ENCODE results near the gene KLK15. TPM values are rescaled to one million over a fixed set of nuclear protein-coding genes. Genes with fewer than 3 reads are reported as not detected.

Gene KLK15
- total RNA-seq, 1 donor from 2014 or later, result not detected

GRCh38 chr19:50870417-50871089 lies 37.2 kb upstream of the KLK15 start:
- peaks cover 0 to 3% (median 0%) of the 10 kb centered on the region in 3 donors for H3K9me3 ChIP-seq (ENCODE audit: control insufficient read depth in 3 of 3, low read length in 3 of 3)
- no peak overlapping the region for H3K9ac ChIP-seq (ENCODE audit: low read depth in 1 of 3, low read length in 3 of 3)
- no peak overlapping the region for H3K4me3 ChIP-seq (ENCODE audit: low read length in 3 of 3)
- no peaks in the 10 kb centered on the region for H3K36me3 ChIP-seq (ENCODE audit: control insufficient read depth in 3 of 3, insufficient read depth in 3 of 3, low read length in 3 of 3)
- H3K27me3 ChIP-seq (ENCODE audit: control insufficient read depth in 3 of 3, insufficient read depth in 3 of 3, low read length in 3 of 3), result peaks cover 11 to 34% (median 22%) of the 10 kb centered on the region in 3 donors
- no peak overlapping the region for H3K27ac ChIP-seq (ENCODE audit: low read depth, low read length)
- H3K4me1 ChIP-seq (ENCODE audit: control insufficient read depth in 3 of 3, insufficient read depth in 3 of 3, low read length in 3 of 3), result no peaks in the 10 kb centered on the region

DNA sequence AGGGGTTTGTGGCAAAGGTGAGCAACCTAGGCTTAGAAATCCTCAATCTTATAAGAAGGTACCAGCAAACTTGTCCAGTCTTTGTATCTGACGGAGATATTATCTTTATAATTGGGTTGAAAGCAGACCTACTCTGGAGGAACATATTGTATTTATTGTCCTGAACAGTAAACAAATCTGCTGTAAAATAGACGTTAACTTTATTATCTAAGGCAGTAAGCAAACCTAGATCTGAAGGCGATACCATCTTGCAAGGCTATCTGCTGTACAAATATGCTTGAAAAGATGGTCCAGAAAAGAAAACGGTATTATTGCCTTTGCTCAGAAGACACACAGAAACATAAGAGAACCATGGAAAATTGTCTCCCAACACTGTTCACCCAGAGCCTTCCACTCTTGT lies 36.1 kb upstream of the KLK15 start:
- no peak overlapping the region for H3K4me3 ChIP-seq (ENCODE audit: low read length in 3 of 3)
- peaks cover 5 to 25% (median 14%) of the 10 kb centered on the region in 3 donors for H3K27me3 ChIP-seq (ENCODE audit: control insufficient read depth in 3 of 3, insufficient read depth in 3 of 3, low read length in 3 of 3)
- H3K4me1 ChIP-seq (ENCODE audit: control insufficient read depth in 3 of 3, insufficient read depth in 3 of 3, low read length in 3 of 3), result no peaks in the 10 kb centered on the region
- peaks cover 0 to 3% (median 0%) of the 10 kb centered on the region in 3 donors for H3K9me3 ChIP-seq (ENCODE audit: control insufficient read depth in 3 of 3, low read length in 3 of 3)
- H3K9ac ChIP-seq (ENCODE audit: low read depth in 1 of 3, low read length in 3 of 3), result no peak overlapping the region
- no peak overlapping the region for H3K27ac ChIP-seq (ENCODE audit: low read depth, low read length)
- no peaks in the 10 kb centered on the region for H3K36me3 ChIP-seq (ENCODE audit: control insufficient read depth in 3 of 3, insufficient read depth in 3 of 3, low read length in 3 of 3)

DNA sequence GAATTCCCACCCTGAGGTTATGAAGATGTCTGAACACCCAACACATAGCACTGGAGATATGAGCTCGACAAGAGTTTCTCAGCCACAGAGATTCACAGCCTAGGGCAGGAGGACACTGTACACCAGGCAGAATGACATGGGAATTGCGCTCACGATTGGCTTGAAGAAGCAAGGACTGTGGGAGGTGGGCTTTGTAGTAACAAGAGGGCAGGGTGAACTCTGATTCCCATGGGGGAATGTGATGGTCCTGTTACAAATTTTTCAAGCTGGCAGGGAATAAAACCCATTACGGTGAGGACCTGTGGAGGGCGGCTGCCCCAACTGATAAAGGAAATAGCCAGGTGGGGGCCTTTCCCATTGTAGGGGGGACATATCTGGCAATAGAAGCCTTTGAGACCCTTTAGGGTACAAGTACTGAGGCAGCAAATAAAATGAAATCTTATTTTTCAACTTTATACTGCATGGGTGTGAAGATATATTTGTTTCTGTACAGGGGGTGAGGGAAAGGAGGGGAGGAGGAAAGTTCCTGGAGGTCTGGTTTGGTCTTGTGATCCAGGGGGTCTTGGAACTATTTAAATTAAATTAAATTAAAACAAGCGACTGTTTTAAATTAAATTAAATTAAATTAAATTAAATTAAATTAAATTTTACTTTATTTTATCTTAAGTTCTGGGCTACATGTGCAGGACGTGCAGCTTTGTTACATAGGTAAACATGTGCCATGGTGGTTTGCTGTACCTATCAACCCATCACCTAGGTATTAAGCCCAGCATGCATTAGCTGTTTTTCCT lies 28.3 kb upstream of the KLK15 start:
- Histone ChIP-seq H3K9me3 (ENCODE audit: control insufficient read depth in 3 of 3, low read length in 3 of 3) (peaks cover 0 to 6% (median 0%) of the 10 kb centered on the region in 3 donors), H3K4me1 (ENCODE audit: control insufficient read depth in 3 of 3, insufficient read depth in 3 of 3, low read length in 3 of 3) (no peaks in the 10 kb centered on the region), H3K27me3 (ENCODE audit: control insufficient read depth in 3 of 3, insufficient read depth in 3 of 3, low read length in 3 of 3) (peaks cover 11 to 27% (median 16%) of the 10 kb centered on the region in 3 donors), H3K9ac (ENCODE audit: low read depth in 1 of 3, low read length in 3 of 3) (no peak overlapping the region), H3K36me3 (ENCODE audit: control insufficient read depth in 3 of 3, insufficient read depth in 3 of 3, low read length in 3 of 3) (no peaks in the 10 kb centered on the region), H3K27ac (ENCODE audit: low read depth, low read length) (no peak overlapping the region), H3K4me3 (ENCODE audit: low read length in 3 of 3) (no peak overlapping the region)

- H3K9me3 ChIP-seq (ENCODE audit: control insufficient read depth in 3 of 3, low read length in 3 of 3), result peaks cover 0 to 6% (median 0%) of the 10 kb centered on the region in 3 donors
- H3K9ac ChIP-seq (ENCODE audit: low read depth in 1 of 3, low read length in 3 of 3), result no peak overlapping the region
- H3K36me3 ChIP-seq (ENCODE audit: control insufficient read depth in 3 of 3, insufficient read depth in 3 of 3, low read length in 3 of 3), result no peaks in the 10 kb centered on the region
- H3K4me1 ChIP-seq (ENCODE audit: control insufficient read depth in 3 of 3, insufficient read depth in 3 of 3, low read length in 3 of 3), result no peaks in the 10 kb centered on the region
- peaks cover 11 to 27% (median 16%) of the 10 kb centered on the region in 3 donors for H3K27me3 ChIP-seq (ENCODE audit: control insufficient read depth in 3 of 3, insufficient read depth in 3 of 3, low read length in 3 of 3)
- H3K4me3 ChIP-seq (ENCODE audit: low read length in 3 of 3), result no peak overlapping the region
- H3K27ac ChIP-seq (ENCODE audit: low read depth, low read length), result no peak overlapping the region
Measured at GRCh38 chr19:50861010-50861409, 27.6 kb upstream of the KLK15 start.

DNA sequence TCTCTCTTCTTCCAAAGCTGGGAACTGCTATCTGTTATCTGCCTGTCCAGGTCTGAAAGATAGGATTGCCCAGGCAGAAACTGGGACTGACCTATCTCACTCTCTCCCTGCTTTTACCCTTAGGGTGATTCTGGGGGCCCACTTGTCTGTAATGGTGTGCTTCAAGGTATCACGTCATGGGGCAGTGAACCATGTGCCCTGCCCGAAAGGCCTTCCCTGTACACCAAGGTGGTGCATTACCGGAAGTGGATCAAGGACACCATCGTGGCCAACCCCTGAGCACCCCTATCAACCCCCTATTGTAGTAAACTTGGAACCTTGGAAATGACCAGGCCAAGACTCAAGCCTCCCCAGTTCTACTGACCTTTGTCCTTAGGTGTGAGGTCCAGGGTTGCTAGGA lies 26.5 kb upstream of the KLK15 start:
- H3K9ac ChIP-seq (ENCODE audit: low read depth in 1 of 3, low read length in 3 of 3), result no peak overlapping the region
- H3K4me1 ChIP-seq (ENCODE audit: control insufficient read depth in 3 of 3, insufficient read depth in 3 of 3, low read length in 3 of 3), result no peaks in the 10 kb centered on the region
- no peaks in the 10 kb centered on the region for H3K36me3 ChIP-seq (ENCODE audit: control insufficient read depth in 3 of 3, insufficient read depth in 3 of 3, low read length in 3 of 3)
- peaks cover 11 to 27% (median 27%) of the 10 kb centered on the region in 3 donors for H3K27me3 ChIP-seq (ENCODE audit: control insufficient read depth in 3 of 3, insufficient read depth in 3 of 3, low read length in 3 of 3)
- no peak overlapping the region for H3K27ac ChIP-seq (ENCODE audit: low read depth, low read length)
- no peak overlapping the region for H3K4me3 ChIP-seq (ENCODE audit: low read length in 3 of 3)
- peaks cover 0 to 6% (median 0%) of the 10 kb centered on the region in 3 donors for H3K9me3 ChIP-seq (ENCODE audit: control insufficient read depth in 3 of 3, low read length in 3 of 3)

GRCh38 chr19:50858886-50859285 lies 25.5 kb upstream of the KLK15 start:
- peaks cover 11 to 32% (median 29%) of the 10 kb centered on the region in 3 donors for H3K27me3 ChIP-seq (ENCODE audit: control insufficient read depth in 3 of 3, insufficient read depth in 3 of 3, low read length in 3 of 3)
- H3K4me3 ChIP-seq (ENCODE audit: low read length in 3 of 3), result no peak overlapping the region
- H3K36me3 ChIP-seq (ENCODE audit: control insufficient read depth in 3 of 3, insufficient read depth in 3 of 3, low read length in 3 of 3), result no peaks in the 10 kb centered on the region
- no peak overlapping the region for H3K27ac ChIP-seq (ENCODE audit: low read depth, low read length)
- no peaks in the 10 kb centered on the region for H3K4me1 ChIP-seq (ENCODE audit: control insufficient read depth in 3 of 3, insufficient read depth in 3 of 3, low read length in 3 of 3)
- H3K9me3 ChIP-seq (ENCODE audit: control insufficient read depth in 3 of 3, low read length in 3 of 3), result peaks cover 0 to 6% (median 0%) of the 10 kb centered on the region in 3 donors
- H3K9ac ChIP-seq (ENCODE audit: low read depth in 1 of 3, low read length in 3 of 3), result no peak overlapping the region

- peaks cover 11 to 32% (median 29%) of the 10 kb centered on the region in 3 donors for H3K27me3 ChIP-seq (ENCODE audit: control insufficient read depth in 3 of 3, insufficient read depth in 3 of 3, low read length in 3 of 3)
- no peaks in the 10 kb centered on the region for H3K4me1 ChIP-seq (ENCODE audit: control insufficient read depth in 3 of 3, insufficient read depth in 3 of 3, low read length in 3 of 3)
- no peak overlapping the region for H3K27ac ChIP-seq (ENCODE audit: low read depth, low read length)
Measured at GRCh38 chr19:50857366-50857765, 24.0 kb upstream of the KLK15 start.

GRCh38 chr19:50854636-50855410 lies 21.4 kb upstream of the KLK15 start, which contains the start of gene KLK3:
Gene KLK3 (plus strand): TSS chr19:50854915. CDS start chr19:50854956, 41 bp downstream.
- Histone ChIP-seq H3K9me3 (ENCODE audit: control insufficient read depth in 3 of 3, low read length in 3 of 3) (peaks cover 0 to 4% (median 0%) of the 10 kb centered on the region in 3 donors), H3K36me3 (ENCODE audit: control insufficient read depth in 3 of 3, insufficient read depth in 3 of 3, low read length in 3 of 3) (no peaks in the 10 kb centered on the region), H3K4me3 (ENCODE audit: low read length in 3 of 3) (no peak within 1 kb of the TSS), H3K4me1 (ENCODE audit: control insufficient read depth in 3 of 3, insufficient read depth in 3 of 3, low read length in 3 of 3) (no peaks in the 10 kb centered on the region), H3K27ac (ENCODE audit: low read depth, low read length) (no peak within 1 kb of the TSS), H3K9ac (ENCODE audit: low read depth in 1 of 3, low read length in 3 of 3) (no peak within 1 kb of the TSS), H3K27me3 (ENCODE audit: control insufficient read depth in 3 of 3, insufficient read depth in 3 of 3, low read length in 3 of 3) (peaks cover 15 to 45% (median 44%) of the 10 kb centered on the region in 3 donors)

More at GRCh38 chr19:50857366-50857765, 24.0 kb upstream of the KLK15 start:
- Histone ChIP-seq H3K9me3 (ENCODE audit: control insufficient read depth in 3 of 3, low read length in 3 of 3) (peaks cover 0 to 6% (median 0%) of the 10 kb centered on the region in 3 donors), H3K4me3 (ENCODE audit: low read length in 3 of 3) (no peak overlapping the region), H3K36me3 (ENCODE audit: control insufficient read depth in 3 of 3, insufficient read depth in 3 of 3, low read length in 3 of 3) (no peaks in the 10 kb centered on the region), H3K9ac (ENCODE audit: low read depth in 1 of 3, low read length in 3 of 3) (no peak overlapping the region)

DNA sequence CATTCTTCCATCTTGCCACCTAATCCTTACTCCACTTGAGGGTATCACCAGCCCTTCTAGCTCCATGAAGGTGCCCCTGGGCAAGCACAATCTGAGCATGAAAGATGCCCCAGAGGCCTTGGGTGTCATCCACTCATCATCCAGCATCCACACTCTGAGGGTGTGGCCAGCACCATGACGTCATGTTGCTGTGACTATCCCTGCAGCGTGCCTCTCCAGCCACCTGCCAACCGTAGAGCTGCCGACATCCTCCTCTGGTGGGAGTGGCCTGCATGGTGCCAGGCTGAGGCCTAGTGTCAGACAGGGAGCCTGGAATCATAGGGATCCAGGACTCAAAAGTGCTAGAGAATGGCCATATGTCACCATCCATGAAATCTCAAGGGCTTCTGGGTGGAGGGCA lies 18.2 kb upstream of the KLK15 start:
- Histone ChIP-seq H3K9ac (ENCODE audit: low read depth in 1 of 3, low read length in 3 of 3) (no peak overlapping the region), H3K4me3 (ENCODE audit: low read length in 3 of 3) (no peak overlapping the region), H3K27me3 (ENCODE audit: control insufficient read depth in 3 of 3, insufficient read depth in 3 of 3, low read length in 3 of 3) (peaks cover 4 to 34% (median 24%) of the 10 kb centered on the region in 3 donors), H3K4me1 (ENCODE audit: control insufficient read depth in 3 of 3, insufficient read depth in 3 of 3, low read length in 3 of 3) (no peaks in the 10 kb centered on the region), H3K9me3 (ENCODE audit: control insufficient read depth in 3 of 3, low read length in 3 of 3) (peaks cover 0 to 4% (median 0%) of the 10 kb centered on the region in 3 donors), H3K27ac (ENCODE audit: low read depth, low read length) (no peak overlapping the region), H3K36me3 (ENCODE audit: control insufficient read depth in 3 of 3, insufficient read depth in 3 of 3, low read length in 3 of 3) (no peaks in the 10 kb centered on the region)
